Panc1 (cell line): ENCODE measurements around the gene ZNF600.
"Not testable (repeated sequence)": the region's sequence is repeated elsewhere in the genome, so short reads cannot be mapped to it uniquely, and the experiment has no call there.

Experiments used
- POLR2AphosphoS5 ChIP-seq: IDR thresholded peaks from 2 replicates; pipeline ENCODE4 v1.6.1; 2012; ENCODE audit warnings: mild to moderate bottlenecking, low read depth, low read length, moderate library complexity
- SIN3A ChIP-seq: IDR thresholded peaks from 2 replicates; pipeline ENCODE4 v1.6.1; 2012; ENCODE audit warnings: low read depth, mild to moderate bottlenecking, low read length, moderate library complexity, borderline replicate concordance; ENCODE audit not compliant: insufficient read depth
- TCF7L2 ChIP-seq: IDR thresholded peaks from 2 replicates; pipeline ENCODE4 v1.6.1; 2011; ENCODE audit warnings: mild to moderate bottlenecking, low read depth, low read length, inconsistent platforms
- TF ChIP-seq, protein P1 (sequence below): fragments of 450-650 bp; IDR thresholded peaks from 2 replicates; pipeline ENCODE4 v1.5.1; 2017; ENCODE audit warnings: mild to moderate bottlenecking

DNA sequence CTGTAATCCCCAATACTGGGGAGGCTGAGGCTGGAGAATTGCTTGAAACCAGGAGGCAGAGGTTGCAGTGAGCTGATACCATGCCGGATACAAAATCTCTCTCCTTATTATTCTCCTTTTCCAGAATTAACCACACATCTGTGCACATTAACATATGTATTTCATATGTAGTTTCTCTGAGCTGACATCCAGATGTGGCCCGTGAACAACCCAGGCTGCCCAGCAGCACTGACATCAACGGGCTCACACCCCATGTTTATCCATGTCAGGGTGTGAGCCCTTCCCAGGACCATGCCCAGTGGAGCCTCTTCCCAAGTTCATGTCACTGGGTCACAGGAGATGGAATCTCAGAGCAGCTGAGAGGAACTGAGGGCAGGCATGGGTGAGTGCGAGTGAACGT is 71.3 kb downstream of the ZNF600 start:
- TF ChIP-seq, protein P1, sequence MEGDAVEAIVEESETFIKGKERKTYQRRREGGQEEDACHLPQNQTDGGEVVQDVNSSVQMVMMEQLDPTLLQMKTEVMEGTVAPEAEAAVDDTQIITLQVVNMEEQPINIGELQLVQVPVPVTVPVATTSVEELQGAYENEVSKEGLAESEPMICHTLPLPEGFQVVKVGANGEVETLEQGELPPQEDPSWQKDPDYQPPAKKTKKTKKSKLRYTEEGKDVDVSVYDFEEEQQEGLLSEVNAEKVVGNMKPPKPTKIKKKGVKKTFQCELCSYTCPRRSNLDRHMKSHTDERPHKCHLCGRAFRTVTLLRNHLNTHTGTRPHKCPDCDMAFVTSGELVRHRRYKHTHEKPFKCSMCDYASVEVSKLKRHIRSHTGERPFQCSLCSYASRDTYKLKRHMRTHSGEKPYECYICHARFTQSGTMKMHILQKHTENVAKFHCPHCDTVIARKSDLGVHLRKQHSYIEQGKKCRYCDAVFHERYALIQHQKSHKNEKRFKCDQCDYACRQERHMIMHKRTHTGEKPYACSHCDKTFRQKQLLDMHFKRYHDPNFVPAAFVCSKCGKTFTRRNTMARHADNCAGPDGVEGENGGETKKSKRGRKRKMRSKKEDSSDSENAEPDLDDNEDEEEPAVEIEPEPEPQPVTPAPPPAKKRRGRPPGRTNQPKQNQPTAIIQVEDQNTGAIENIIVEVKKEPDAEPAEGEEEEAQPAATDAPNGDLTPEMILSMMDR: not testable (repeated sequence)
- not testable (repeated sequence) for TF ChIP-seq SIN3A, TCF7L2, POLR2AphosphoS5
